Subcutaneous adipose tissue (tissue), 4 donors: ENCODE data around the gene MRRF. TPM values are rescaled to one million over a fixed set of nuclear protein-coding genes. Genes with fewer than 3 reads are reported as not detected.

Experiments used
- total RNA-seq, 4 donors: library from RNA; depleted of rRNA; stranded (reverse); fragments of >200 nt; gene quantifications; one replicate each; pipeline ENCODE4 v1.1.0, GENCODE V29; 2016
- TF ChIP-seq, protein P1 (sequence below): fragments of 450-650 bp; IDR thresholded peaks from one replicate; pipeline ENCODE4 v1.5.1; 2016; ENCODE audit warnings: low read depth, mild to moderate bottlenecking, control low read depth, antibody characterized with exemption, moderate library complexity

MRRF gene
- total RNA-seq, 4 donors from 2014 or later: 34.8 to 61.0 (median 42.5) TPM

DNA sequence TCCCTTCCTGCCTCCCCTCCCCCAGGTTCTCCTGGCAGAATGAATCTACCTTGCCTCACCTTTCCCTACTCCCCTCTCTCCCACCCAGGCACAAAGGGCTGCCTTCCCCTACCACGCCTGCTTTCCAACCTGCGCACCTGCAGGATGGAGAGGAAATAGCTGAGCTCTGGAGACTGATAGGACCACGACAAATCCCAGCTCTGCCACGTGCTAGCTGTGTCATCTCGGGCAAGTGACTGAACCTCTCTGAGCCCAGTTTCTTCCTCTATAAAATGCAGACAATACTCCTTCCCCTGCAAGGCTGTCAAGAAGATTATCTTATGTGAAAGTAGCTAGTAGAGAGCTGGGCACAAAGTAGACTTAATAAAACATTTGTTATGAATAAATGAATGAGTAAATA, 74.9 kb downstream of the MRRF start:
- TF ChIP-seq, protein P1, sequence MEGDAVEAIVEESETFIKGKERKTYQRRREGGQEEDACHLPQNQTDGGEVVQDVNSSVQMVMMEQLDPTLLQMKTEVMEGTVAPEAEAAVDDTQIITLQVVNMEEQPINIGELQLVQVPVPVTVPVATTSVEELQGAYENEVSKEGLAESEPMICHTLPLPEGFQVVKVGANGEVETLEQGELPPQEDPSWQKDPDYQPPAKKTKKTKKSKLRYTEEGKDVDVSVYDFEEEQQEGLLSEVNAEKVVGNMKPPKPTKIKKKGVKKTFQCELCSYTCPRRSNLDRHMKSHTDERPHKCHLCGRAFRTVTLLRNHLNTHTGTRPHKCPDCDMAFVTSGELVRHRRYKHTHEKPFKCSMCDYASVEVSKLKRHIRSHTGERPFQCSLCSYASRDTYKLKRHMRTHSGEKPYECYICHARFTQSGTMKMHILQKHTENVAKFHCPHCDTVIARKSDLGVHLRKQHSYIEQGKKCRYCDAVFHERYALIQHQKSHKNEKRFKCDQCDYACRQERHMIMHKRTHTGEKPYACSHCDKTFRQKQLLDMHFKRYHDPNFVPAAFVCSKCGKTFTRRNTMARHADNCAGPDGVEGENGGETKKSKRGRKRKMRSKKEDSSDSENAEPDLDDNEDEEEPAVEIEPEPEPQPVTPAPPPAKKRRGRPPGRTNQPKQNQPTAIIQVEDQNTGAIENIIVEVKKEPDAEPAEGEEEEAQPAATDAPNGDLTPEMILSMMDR: no peak

DNA sequence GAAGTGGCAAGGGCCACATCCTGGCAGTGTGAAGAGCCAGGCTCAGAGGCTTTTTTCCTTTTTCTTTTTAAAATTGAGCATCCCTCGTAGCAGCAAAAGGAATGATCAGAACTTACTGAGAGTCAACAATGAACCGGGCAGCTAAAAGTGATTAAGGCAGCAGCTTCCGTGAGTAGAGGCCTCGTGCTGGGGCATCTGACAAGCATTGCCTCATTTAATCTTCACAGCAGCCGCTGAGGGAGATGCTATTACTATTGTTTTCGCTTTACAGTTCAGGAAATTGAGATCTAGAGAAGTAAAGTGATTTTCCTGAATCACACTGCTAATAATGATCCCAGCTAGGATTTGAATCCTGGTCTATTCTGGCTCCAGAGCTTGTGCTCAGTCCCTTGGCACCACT, 75.5 kb downstream of the MRRF start:
- TF ChIP-seq, protein P1: no peak

DNA sequence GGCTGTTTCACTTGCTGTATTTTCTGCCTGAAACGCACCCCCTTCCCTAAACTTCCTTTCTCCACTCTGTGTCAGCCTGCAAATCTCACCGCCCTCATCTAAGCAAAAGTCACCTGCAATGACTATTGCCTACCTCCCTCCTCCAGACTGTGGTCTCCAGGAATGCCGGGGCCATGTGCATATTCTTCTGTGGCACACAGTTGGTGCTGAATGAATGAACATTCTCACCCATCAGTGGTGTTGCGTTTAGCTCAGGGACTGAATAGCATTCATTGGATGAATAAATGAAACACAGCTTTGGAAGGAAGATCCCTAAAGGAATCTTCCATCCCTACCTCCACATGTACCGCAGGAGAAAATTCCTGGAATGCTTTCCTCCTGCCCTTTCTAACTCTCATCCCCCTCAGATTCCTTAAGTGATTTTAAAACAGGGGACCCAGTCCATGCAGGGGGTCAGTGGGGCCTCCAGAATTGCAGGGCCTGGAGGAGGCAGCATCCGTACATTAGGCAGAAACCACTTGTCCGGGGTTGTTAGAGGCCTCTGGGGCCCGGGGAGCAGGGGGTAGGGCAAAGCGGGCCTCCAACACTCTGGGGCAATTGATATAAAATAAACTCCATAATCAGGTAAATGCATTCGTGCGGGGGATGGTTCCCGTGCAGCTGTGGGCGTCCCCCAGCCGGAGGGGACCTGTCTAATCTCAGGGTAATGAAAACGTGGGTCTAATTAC, 77.8 kb downstream of the MRRF start:
- TF ChIP-seq, protein P1: no peak

DNA sequence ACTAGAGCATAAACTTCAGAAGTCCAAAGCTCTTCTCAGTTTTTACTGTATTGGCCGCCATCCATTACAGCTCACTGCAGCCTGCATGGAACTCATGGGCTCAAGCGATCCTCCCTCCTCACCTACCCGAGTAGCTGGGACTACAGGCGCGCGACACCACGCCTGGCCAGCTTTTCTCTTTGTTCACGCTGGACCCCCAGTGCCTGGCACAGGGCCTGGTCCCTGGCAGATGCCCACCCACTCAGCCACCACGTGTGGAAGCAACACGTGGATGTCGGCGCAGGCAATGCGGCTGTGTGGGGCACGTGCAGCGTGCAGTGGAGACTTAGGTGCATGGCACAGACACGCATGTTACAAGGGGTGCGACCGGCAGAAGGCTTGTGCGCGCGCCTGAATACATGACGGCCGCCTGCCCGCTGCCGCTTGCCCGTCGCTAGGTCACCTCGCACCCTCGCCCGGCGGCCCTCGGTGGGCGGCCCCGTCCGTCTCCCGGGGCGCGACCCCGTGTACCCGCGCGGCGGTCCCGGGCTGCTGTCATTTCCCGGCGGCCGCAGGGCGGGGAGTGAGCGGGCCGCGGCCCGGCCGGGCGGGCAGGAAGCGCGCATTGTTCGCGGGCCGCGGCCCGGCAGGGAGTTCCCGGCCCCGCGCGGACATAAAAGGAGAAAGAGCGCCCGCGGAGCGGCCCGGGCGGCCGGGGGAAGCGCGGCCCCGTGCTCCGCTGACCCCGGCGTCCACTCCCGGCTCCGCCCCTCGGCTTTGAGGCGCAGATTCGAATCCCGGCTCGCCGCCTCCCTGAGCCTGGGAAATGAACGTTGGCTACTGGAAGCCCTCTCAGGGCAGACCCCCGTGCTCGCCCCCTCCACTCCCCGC, 82.0 kb downstream of the MRRF start:
- TF ChIP-seq, protein P1: no peak

DNA sequence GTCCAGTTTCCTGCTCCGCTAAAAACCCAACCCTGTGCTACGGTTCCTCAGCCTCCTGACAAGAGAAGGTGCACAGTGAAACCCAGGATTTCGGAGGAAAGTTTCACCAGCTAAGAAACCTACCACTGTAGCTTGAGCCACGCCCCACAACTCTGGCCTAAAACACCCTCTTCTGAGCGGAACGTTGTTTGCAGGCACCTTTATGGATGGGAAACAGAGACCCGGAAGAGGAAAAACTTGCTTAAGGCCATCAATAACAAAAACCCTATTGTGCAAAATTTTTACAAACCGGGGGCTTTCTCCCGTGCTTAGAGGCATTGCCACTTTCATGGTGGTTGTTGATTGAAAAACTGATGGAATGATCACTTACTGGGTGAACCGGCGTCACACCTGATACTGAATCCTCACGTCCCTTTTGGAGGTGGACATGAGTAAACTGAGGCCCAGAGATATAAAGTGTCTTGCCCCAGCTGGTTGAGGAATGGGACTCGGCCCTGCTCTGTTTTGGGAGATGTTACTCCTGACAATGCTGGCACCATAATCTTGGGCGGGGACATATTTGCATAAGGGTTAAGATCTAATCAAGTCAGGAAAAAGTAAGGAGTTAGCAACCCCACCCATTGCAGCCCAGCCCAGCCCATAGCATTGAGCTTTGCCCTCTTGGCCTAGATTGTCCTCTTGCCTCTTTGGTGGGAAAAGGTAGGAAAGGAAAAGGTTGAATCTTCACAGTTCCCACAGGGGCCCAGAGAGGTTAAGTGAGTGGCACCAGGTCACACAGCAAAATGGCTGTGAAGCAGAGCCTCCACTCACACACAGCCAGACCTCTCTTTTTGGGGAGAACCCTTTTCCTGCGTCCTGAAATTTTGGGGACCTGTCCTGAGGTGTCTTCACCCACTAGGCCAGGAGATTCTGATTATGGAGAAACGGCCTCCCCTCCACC, 82.9 kb downstream of the MRRF start:
- TF ChIP-seq, protein P1: no peak

DNA sequence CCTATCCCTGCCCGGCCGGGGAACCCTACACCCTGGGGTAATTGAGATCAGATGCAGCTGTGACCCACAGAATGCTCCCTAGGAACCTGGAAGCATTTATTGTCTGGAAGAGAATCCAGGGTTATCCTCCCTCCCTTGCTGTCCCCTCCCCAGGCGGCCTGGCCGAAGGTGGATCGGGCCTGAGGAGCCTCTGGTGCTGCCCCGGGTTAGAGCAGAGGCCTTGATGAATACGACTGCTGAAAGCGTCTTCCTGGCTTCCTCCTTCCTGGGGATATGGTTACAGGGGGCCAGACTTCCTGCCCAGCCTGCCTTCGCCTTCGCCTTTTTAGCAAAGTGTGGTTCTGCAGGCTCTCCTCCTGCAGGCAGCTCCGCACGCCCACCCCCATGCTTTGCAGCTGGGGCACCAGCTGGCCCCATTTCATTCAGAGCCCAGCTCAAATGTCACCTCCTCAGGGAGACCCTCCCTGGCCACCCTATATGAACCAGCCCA, 83.7 kb downstream of the MRRF start:
- TF ChIP-seq, protein P1: no peak
